Activated T-helper 1 cell treated with anti-CD3 and anti-CD28 coated beads, Interleukin-12 subunit alpha, Interleukin-12 subunit beta, Interleukin-2, Interleukin-4 antibody, amounts not matched to agents 30 ng/mL and 10 ng/mL and 1 ng/mL, durations not matched to agents 14 hours and 24 hours and 36 hours (primary cell): ENCODE measurements around the gene ST6GALNAC1. TPM values are rescaled to one million over a fixed set of nuclear protein-coding genes. Genes with fewer than 3 reads are reported as not detected.
"Not testable (repeated sequence)": the region's sequence is repeated elsewhere in the genome, so short reads cannot be mapped to it uniquely, and the experiment has no call there.

Experiments used
- DNase-seq: peaks from one replicate; pipeline ENCODE4 v3.0.0; 2021; ENCODE audit warnings: low spot score
- H3K27ac Mint-ChIP-seq: one replicate; pipeline ENCODE4 v1.8.0; 2021; ENCODE audit warnings: mild to moderate bottlenecking, mixed read lengths
- H3K27me3 Mint-ChIP-seq: one replicate; pipeline ENCODE4 v1.8.0; 2022; ENCODE audit warnings: mild to moderate bottlenecking, moderate library complexity, mixed read lengths; ENCODE audit not compliant: insufficient read depth
- H3K36me3 Mint-ChIP-seq: one replicate; pipeline ENCODE4 v1.8.0; 2021; ENCODE audit warnings: low read depth, mixed read lengths
- H3K4me1 Mint-ChIP-seq: one replicate; pipeline ENCODE4 v1.8.0; 2021; ENCODE audit warnings: low read depth, mixed read lengths
- H3K4me3 Mint-ChIP-seq: one replicate; pipeline ENCODE4 v1.8.0; 2021; ENCODE audit warnings: mild to moderate bottlenecking, moderate library complexity, mixed read lengths
- H3K9me3 Mint-ChIP-seq: one replicate; pipeline ENCODE4 v1.8.0; 2021; ENCODE audit warnings: mixed read lengths
- intact Hi-C: fragments of 100-400 bp; cut with micrococcal nuclease; formaldehyde crosslinking; loops from one replicate; pipeline ENCODE4 v1.15.1; 2024
- total RNA-seq: library from RNA; stranded (reverse); gene quantifications from 2 replicates; pipeline ENCODE4 v1.2.3, GENCODE V29; 2022

ST6GALNAC1 gene
- total RNA-seq, 1 donor from 2014 or later, result 0.83 TPM

DNA sequence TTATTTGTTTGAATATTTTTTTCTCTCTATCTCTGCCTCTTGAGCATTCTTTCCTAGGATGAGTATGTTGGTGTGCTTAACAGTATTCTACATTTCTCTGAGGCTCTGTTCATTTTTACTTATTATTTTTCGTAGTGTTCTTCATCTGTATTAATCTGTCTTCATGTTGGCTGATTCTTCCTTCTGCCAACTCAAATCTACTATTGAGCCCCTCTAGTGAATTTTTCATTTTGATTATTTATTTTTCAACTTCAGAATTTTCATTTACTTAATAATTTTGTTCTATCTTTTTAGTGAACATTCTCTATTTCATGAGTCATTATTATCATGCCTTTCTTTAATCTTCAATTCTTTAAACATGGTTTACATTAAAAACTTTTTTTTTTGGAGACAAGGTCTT, 3.2 kb upstream of the ST6GALNAC1 start:
- no peak for DNase-seq
- intact Hi-C loops, result no loop called here
- Mint-ChIP-seq H3K27ac (no peak overlapping the region), H3K36me3 (peaks cover 3% of the 10 kb centered on the region), H3K27me3 (peaks cover 6% of the 10 kb centered on the region), H3K9me3 (peaks cover 10% of the 10 kb centered on the region), H3K4me3 (no peak overlapping the region), H3K4me1 (peaks cover 6% of the 10 kb centered on the region)

- intact Hi-C loops, result no loop called here
- peaks cover 6% of the 10 kb centered on the region for H3K4me1 Mint-ChIP-seq
Observed at GRCh38 chr17:76645481-76645880, 1.9 kb upstream of the ST6GALNAC1 start.

GRCh38 chr17:76644995-76645394, 1.4 kb upstream of the ST6GALNAC1 start:
- intact Hi-C loops, result no loop called here
- H3K36me3 Mint-ChIP-seq, result peaks cover 3% of the 10 kb centered on the region
- no peak overlapping the region for H3K4me3 Mint-ChIP-seq
- no peak overlapping the region for H3K27ac Mint-ChIP-seq
- no peak for DNase-seq
- peaks cover 10% of the 10 kb centered on the region for H3K9me3 Mint-ChIP-seq
- H3K27me3 Mint-ChIP-seq, result peaks cover 4% of the 10 kb centered on the region
- peaks cover 6% of the 10 kb centered on the region for H3K4me1 Mint-ChIP-seq

More at GRCh38 chr17:76645481-76645880, 1.9 kb upstream of the ST6GALNAC1 start:
- peaks cover 4% of the 10 kb centered on the region for H3K27me3 Mint-ChIP-seq
- no peak overlapping the region for H3K27ac Mint-ChIP-seq
- no peak for DNase-seq
- peaks cover 3% of the 10 kb centered on the region for H3K36me3 Mint-ChIP-seq
- peaks cover 10% of the 10 kb centered on the region for H3K9me3 Mint-ChIP-seq
- no peak overlapping the region for H3K4me3 Mint-ChIP-seq

- DNase-seq, result no peak
- intact Hi-C loops, result no loop called here
- Mint-ChIP-seq H3K4me1 (peaks cover 6% of the 10 kb centered on the region), H3K4me3 (peak overlapping the region; percentile 53), H3K9me3 (peaks cover 10% of the 10 kb centered on the region), H3K27ac (no peak overlapping the region), H3K36me3 (peaks cover 3% of the 10 kb centered on the region), H3K27me3 (peaks cover 5% of the 10 kb centered on the region)
Observed at GRCh38 chr17:76642994-76643393, 563 bp downstream of the ST6GALNAC1 start.

GRCh38 chr17:76642032-76642561, 1.5 kb downstream of the ST6GALNAC1 start:
- peaks cover 8% of the 10 kb centered on the region for H3K27me3 Mint-ChIP-seq
- peaks cover 3% of the 10 kb centered on the region for H3K36me3 Mint-ChIP-seq
- intact Hi-C loops, result no loop called here
- H3K27ac Mint-ChIP-seq, result no peak overlapping the region
- peaks cover 6% of the 10 kb centered on the region for H3K4me1 Mint-ChIP-seq
- H3K9me3 Mint-ChIP-seq, result peaks cover 10% of the 10 kb centered on the region
- H3K4me3 Mint-ChIP-seq, result no peak overlapping the region
- DNase-seq, result no peak

DNA sequence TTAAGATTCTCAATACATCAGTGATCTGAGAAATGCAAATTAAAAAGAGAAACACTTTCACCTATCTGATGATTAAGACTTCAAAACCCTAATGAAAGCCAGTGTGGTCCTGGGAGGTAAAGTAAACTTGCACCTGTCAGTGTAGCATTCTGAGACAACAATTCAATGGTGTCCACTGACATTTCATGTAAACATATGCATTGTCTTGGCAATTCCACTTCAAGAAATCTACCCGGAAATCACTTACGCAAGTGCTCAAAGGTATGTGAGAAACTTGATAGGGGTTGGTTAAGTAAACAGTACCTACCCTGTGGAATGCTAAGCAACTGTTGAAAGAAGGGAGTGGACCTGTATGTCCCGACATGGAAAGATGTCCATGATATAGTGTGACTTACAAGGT, 2.1 kb downstream of the ST6GALNAC1 start:
- H3K4me3 Mint-ChIP-seq, result no peak overlapping the region
- intact Hi-C loops, result no loop called here
- peaks cover 6% of the 10 kb centered on the region for H3K4me1 Mint-ChIP-seq
- peaks cover 5% of the 10 kb centered on the region for H3K27me3 Mint-ChIP-seq
- peaks cover 6% of the 10 kb centered on the region for H3K9me3 Mint-ChIP-seq
- no peak for DNase-seq
- peaks cover 1% of the 10 kb centered on the region for H3K36me3 Mint-ChIP-seq
- H3K27ac Mint-ChIP-seq, result no peak overlapping the region

- Mint-ChIP-seq H3K4me1 (peaks cover 6% of the 10 kb centered on the region), H3K36me3 (no peaks in the 10 kb centered on the region), H3K27me3 (peaks cover 4% of the 10 kb centered on the region), H3K27ac (no peak overlapping the region), H3K4me3 (no peak overlapping the region), H3K9me3 (no peaks in the 10 kb centered on the region)
- DNase-seq, result no peak
- intact Hi-C loops, result no loop called here
Observed at GRCh38 chr17:76640550-76641380, 2.8 kb downstream of the ST6GALNAC1 start.

GRCh38 chr17:76638263-76638662, 5.3 kb downstream of the ST6GALNAC1 start:
- intact Hi-C loops, result no loop called here
- Mint-ChIP-seq H3K36me3 (no peaks in the 10 kb centered on the region), H3K27me3 (peaks cover 7% of the 10 kb centered on the region), H3K4me3 (no peak overlapping the region), H3K27ac (no peak overlapping the region), H3K4me1 (peaks cover 2% of the 10 kb centered on the region), H3K9me3 (no peaks in the 10 kb centered on the region)
- no peak for DNase-seq

GRCh38 chr17:76636486-76637206, 6.9 kb downstream of the ST6GALNAC1 start:
- H3K27ac Mint-ChIP-seq, H3K4me3 Mint-ChIP-seq, H3K27me3 Mint-ChIP-seq: not testable (repeated sequence)

DNA sequence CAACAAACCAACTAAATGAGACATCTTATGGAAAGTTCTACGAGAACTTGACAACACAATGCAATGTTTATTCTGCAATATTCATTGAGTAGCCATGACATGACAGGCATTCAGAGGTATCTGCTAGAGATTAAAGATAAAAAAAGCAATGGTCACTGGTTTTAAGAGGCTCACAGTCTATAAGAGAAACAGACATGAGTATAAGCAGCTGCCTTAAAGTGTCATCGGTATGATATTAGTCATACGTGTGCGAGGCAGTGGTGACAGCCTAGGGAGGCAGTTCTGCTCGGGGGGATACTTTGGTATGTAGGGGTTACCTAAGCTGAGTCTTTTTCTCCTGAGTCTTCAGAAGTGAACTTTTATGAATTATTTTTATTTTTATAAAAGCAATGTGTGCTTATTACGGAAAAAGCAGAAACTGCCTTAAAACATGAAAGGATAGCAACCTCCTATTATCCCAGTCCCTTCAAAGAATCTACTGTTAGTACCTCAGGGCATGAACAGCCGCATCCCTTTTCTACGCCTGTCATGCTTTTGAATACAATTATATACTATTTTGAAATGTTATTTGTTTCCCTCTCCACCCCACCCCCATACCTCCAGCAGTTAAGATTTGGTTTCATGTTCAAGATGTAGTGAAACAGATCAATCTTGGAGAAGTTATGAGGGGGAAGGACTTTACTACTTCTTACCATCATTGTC, 7.7 kb downstream of the ST6GALNAC1 start:
- Mint-ChIP-seq H3K9me3 (no peaks in the 10 kb centered on the region), H3K36me3 (no peaks in the 10 kb centered on the region), H3K4me1 (no peaks in the 10 kb centered on the region), H3K4me3 (no peak overlapping the region), H3K27me3 (peaks cover 7% of the 10 kb centered on the region), H3K27ac (no peak overlapping the region)
- DNase-seq, result no peak
- intact Hi-C loops, result no loop called here

More at GRCh38 chr17:76636486-76637206, 6.9 kb downstream of the ST6GALNAC1 start:
- H3K9me3 Mint-ChIP-seq, H3K36me3 Mint-ChIP-seq, intact Hi-C loops, H3K4me1 Mint-ChIP-seq, DNase-seq: not testable (repeated sequence)

DNA sequence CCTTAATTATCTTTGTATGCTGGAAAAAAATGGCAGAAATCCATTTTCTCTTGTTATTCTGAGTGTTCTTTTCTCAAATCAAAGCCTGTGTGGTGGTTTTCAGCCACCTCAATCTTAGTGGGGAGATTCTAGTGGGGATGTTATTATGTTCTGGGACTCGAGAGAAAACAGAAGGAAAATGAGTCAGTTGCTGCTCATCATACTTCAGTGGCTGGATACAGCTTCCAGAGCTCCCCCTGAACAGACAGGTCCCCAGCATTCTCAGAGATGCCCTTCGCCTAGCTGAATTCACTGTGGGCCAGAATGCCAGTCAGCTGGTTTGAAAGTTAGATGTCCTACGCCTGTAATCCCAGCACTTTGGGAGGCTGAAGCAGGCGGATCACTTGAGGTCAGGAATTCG, 8.5 kb downstream of the ST6GALNAC1 start:
- H3K4me1 Mint-ChIP-seq, result no peaks in the 10 kb centered on the region
- H3K27ac Mint-ChIP-seq, result no peak overlapping the region
- H3K9me3 Mint-ChIP-seq, result no peaks in the 10 kb centered on the region
- no peaks in the 10 kb centered on the region for H3K36me3 Mint-ChIP-seq
- H3K4me3 Mint-ChIP-seq, result no peak overlapping the region
- H3K27me3 Mint-ChIP-seq, result peaks cover 7% of the 10 kb centered on the region
- intact Hi-C loops, result no loop called here
- no peak for DNase-seq

- peaks cover 7% of the 10 kb centered on the region for H3K27me3 Mint-ChIP-seq
- H3K9me3 Mint-ChIP-seq, result no peaks in the 10 kb centered on the region
- DNase-seq, result no peak
- no peaks in the 10 kb centered on the region for H3K4me1 Mint-ChIP-seq
- no peaks in the 10 kb centered on the region for H3K36me3 Mint-ChIP-seq
- no peak overlapping the region for H3K27ac Mint-ChIP-seq
- H3K4me3 Mint-ChIP-seq, result no peak overlapping the region
- intact Hi-C loops, result no loop called here
Observed at GRCh38 chr17:76633628-76634328, 9.8 kb downstream of the ST6GALNAC1 start.
